HepG2 (cell line): ENCODE measurements around the gene WIPF3.

Source experiments
- FOXO1 ChIP-seq: sonication (generic); formaldehyde crosslinking; IDR thresholded peaks from 2 replicates; pipeline ENCODE4 v1.4.0; 2020; ENCODE audit warnings: missing genetic modification reagents
- TP53 ChIP-seq: sonication (generic); formaldehyde crosslinking; conservative IDR thresholded peaks from 2 replicates; pipeline ENCODE4 v1.4.0; 2020; ENCODE audit warnings: missing genetic modification reagents
- ZKSCAN1 ChIP-seq: fragments of 150-350 bp; IDR thresholded peaks from 2 replicates; pipeline ENCODE4 v1.6.1; 2014; ENCODE audit warnings: low read length
- ZNF432 ChIP-seq: sonication (generic); formaldehyde crosslinking; IDR thresholded peaks from 2 replicates; pipeline ENCODE4 v1.5.0; 2020; ENCODE audit warnings: missing genetic modification reagents, mild to moderate bottlenecking, borderline replicate concordance
- ZNF781 ChIP-seq: sonication (generic); formaldehyde crosslinking; IDR thresholded peaks from 2 replicates; pipeline ENCODE4 v1.5.1; 2020; ENCODE audit warnings: borderline replicate concordance, mild to moderate bottlenecking, missing genetic modification reagents; ENCODE audit errors: not compliant biosample characterization
- TF ChIP-seq, protein P1 (sequence below): sonication (generic); formaldehyde crosslinking; conservative IDR thresholded peaks from 2 replicates; pipeline ENCODE4 v1.8.1; 2023; ENCODE audit warnings: missing genetic modification reagents
- TF ChIP-seq, protein P2 (sequence below): sonication (generic); formaldehyde crosslinking; conservative IDR thresholded peaks from 2 replicates; pipeline ENCODE4 v1.5.0; 2020; ENCODE audit warnings: missing genetic modification reagents
- TF ChIP-seq, protein P3 (sequence below): sonication (generic); formaldehyde crosslinking; IDR thresholded peaks from 2 replicates; pipeline ENCODE4 v1.5.0; 2020; ENCODE audit warnings: mild to moderate bottlenecking, missing genetic modification reagents, moderate library complexity
- TF ChIP-seq, protein P4 (sequence below), 2 experiments: sonication (generic) in 1 of 2; formaldehyde crosslinking in 1 of 2; IDR thresholded peaks; 2 replicates each; pipeline versions ENCODE4 v1.5.1 to v1.6.1; 2011 to 2020; ENCODE audit warnings: borderline replicate concordance in 1 of 2, low read depth in 1 of 2, low read length in 1 of 2, mild to moderate bottlenecking in 1 of 2, missing genetic modification reagents in 1 of 2, moderate library complexity in 1 of 2

DNA sequence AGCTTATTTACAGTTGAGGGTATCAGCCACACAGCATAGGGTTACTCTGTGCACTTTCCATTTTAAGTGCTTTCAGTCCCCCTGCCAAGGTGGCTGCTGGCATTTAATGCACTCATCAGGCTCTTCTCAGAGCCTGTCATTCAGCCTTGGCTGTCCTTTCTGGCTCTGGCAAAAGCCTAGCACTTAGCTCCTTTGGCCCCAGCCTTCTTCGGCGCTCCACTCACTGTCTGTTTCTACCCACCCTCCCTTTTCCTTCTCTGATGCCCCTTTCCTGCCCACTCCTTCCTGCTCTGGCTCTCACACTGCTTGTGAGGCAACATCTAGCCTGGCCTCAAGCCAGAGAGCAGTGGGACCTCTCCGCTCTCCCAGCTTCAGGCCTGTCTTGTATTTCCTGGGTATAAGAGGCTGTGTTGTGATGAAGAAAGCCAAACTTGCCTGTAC lies 60.2 kb downstream of the WIPF3 start:
- TF ChIP-seq ZNF432 (CRISPR knock-in tag) (no peak), ZNF781 (CRISPR knock-in tag) (no peak), ZKSCAN1 (no peak), TP53 (CRISPR knock-in tag) (no peak), FOXO1 (CRISPR knock-in tag) (no peak)
- TF ChIP-seq, protein P1, sequence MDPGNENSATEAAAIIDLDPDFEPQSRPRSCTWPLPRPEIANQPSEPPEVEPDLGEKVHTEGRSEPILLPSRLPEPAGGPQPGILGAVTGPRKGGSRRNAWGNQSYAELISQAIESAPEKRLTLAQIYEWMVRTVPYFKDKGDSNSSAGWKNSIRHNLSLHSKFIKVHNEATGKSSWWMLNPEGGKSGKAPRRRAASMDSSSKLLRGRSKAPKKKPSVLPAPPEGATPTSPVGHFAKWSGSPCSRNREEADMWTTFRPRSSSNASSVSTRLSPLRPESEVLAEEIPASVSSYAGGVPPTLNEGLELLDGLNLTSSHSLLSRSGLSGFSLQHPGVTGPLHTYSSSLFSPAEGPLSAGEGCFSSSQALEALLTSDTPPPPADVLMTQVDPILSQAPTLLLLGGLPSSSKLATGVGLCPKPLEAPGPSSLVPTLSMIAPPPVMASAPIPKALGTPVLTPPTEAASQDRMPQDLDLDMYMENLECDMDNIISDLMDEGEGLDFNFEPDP = no peak
- TF ChIP-seq, protein P2, sequence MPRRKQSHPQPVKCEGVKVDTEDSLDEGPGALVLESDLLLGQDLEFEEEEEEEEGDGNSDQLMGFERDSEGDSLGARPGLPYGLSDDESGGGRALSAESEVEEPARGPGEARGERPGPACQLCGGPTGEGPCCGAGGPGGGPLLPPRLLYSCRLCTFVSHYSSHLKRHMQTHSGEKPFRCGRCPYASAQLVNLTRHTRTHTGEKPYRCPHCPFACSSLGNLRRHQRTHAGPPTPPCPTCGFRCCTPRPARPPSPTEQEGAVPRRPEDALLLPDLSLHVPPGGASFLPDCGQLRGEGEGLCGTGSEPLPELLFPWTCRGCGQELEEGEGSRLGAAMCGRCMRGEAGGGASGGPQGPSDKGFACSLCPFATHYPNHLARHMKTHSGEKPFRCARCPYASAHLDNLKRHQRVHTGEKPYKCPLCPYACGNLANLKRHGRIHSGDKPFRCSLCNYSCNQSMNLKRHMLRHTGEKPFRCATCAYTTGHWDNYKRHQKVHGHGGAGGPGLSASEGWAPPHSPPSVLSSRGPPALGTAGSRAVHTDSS (CRISPR knock-in tag) = no peak
- TF ChIP-seq, protein P3, sequence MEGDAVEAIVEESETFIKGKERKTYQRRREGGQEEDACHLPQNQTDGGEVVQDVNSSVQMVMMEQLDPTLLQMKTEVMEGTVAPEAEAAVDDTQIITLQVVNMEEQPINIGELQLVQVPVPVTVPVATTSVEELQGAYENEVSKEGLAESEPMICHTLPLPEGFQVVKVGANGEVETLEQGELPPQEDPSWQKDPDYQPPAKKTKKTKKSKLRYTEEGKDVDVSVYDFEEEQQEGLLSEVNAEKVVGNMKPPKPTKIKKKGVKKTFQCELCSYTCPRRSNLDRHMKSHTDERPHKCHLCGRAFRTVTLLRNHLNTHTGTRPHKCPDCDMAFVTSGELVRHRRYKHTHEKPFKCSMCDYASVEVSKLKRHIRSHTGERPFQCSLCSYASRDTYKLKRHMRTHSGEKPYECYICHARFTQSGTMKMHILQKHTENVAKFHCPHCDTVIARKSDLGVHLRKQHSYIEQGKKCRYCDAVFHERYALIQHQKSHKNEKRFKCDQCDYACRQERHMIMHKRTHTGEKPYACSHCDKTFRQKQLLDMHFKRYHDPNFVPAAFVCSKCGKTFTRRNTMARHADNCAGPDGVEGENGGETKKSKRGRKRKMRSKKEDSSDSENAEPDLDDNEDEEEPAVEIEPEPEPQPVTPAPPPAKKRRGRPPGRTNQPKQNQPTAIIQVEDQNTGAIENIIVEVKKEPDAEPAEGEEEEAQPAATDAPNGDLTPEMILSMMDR (CRISPR knock-in tag) = no peak
- TF ChIP-seq, protein P4, sequence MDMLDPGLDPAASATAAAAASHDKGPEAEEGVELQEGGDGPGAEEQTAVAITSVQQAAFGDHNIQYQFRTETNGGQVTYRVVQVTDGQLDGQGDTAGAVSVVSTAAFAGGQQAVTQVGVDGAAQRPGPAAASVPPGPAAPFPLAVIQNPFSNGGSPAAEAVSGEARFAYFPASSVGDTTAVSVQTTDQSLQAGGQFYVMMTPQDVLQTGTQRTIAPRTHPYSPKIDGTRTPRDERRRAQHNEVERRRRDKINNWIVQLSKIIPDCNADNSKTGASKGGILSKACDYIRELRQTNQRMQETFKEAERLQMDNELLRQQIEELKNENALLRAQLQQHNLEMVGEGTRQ (IDR thresholded peaks at IDR 0.05; ENCODE audit: low read depth, low read length) = no peak
- TF ChIP-seq, protein P4 (CRISPR knock-in tag; IDR thresholded peaks at IDR 0.05; ENCODE audit: borderline replicate concordance) = no peak
